Measurements from ENCODE around the gene ACAA2.

DNA sequence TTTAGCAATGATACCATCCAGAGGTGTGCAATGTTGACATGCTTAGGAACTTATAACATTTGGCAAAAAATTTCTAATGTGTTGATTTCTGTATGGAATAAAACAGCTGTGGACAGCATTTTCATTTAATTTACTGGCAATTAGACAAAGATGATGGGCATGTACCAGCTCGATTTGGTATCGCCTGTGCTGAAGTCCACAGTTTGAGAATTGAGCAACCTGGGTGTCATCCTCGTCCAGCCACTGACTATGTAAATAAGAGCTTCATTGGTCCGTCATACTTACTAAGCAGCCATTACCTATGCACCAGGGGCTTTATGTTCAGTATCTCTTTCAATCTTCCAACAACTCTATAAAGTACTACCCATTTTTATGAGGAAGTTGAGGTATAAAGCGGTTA, 24.6 kb upstream of the ACAA2 start:
- TF ChIP-seq, protein P1, sequence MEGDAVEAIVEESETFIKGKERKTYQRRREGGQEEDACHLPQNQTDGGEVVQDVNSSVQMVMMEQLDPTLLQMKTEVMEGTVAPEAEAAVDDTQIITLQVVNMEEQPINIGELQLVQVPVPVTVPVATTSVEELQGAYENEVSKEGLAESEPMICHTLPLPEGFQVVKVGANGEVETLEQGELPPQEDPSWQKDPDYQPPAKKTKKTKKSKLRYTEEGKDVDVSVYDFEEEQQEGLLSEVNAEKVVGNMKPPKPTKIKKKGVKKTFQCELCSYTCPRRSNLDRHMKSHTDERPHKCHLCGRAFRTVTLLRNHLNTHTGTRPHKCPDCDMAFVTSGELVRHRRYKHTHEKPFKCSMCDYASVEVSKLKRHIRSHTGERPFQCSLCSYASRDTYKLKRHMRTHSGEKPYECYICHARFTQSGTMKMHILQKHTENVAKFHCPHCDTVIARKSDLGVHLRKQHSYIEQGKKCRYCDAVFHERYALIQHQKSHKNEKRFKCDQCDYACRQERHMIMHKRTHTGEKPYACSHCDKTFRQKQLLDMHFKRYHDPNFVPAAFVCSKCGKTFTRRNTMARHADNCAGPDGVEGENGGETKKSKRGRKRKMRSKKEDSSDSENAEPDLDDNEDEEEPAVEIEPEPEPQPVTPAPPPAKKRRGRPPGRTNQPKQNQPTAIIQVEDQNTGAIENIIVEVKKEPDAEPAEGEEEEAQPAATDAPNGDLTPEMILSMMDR (IDR thresholded peaks at IDR 0.05), result no peak
- no peak for TF ChIP-seq REST (IDR thresholded peaks at IDR 0.05; ENCODE audit: insufficient read depth in 1 of 2, low read depth in 2 of 2, low read length in 1 of 2)
- TF ChIP-seq POLR2AphosphoS5 (IDR thresholded peaks at IDR 0.05; ENCODE audit: low read depth, low read length), result no peak
